ENCODE results near the gene TCERG1L. TPM values are rescaled to one million over a fixed set of nuclear protein-coding genes. Genes with fewer than 3 reads are reported as not detected.
A peak's percentile ranks its signal among the peaks of the same experiment; 100 is the strongest.
"Not testable (repeated sequence)": the region's sequence is repeated elsewhere in the genome, so short reads cannot be mapped to it uniquely, and the experiment has no call there.

Gene TCERG1L
- total RNA-seq, 4 donors from 2014 or later: not detected

DNA sequence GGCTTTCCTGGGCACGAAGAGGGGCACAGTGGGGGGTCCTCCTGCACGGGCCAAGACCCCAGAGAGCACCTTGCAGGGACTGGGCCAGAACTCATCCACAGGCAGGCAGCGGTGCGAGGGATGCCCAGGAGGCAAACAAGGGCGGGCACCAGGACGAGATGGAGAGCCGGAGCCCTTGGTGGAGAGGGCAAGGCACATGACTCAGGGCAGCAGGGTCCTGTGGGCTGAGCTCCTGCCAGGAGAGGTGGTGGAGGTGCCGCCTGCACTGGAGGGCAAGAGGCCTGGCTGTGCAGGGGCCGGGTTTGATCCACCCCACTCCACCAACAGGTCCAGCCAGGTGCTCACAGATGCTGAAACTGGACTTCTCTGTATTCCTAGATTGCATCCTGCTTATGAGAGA, 170.9 kb downstream of the TCERG1L start:
- H3K4me3 ChIP-seq: no peak overlapping the region
- no peaks in the 10 kb centered on the region for H3K4me1 ChIP-seq
- no peak overlapping the region for H3K27ac ChIP-seq
- TF ChIP-seq, protein P1, sequence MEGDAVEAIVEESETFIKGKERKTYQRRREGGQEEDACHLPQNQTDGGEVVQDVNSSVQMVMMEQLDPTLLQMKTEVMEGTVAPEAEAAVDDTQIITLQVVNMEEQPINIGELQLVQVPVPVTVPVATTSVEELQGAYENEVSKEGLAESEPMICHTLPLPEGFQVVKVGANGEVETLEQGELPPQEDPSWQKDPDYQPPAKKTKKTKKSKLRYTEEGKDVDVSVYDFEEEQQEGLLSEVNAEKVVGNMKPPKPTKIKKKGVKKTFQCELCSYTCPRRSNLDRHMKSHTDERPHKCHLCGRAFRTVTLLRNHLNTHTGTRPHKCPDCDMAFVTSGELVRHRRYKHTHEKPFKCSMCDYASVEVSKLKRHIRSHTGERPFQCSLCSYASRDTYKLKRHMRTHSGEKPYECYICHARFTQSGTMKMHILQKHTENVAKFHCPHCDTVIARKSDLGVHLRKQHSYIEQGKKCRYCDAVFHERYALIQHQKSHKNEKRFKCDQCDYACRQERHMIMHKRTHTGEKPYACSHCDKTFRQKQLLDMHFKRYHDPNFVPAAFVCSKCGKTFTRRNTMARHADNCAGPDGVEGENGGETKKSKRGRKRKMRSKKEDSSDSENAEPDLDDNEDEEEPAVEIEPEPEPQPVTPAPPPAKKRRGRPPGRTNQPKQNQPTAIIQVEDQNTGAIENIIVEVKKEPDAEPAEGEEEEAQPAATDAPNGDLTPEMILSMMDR (IDR thresholded peaks at IDR 0.05): no peak
- TF ChIP-seq POLR2A (IDR thresholded peaks at IDR 0.05): no peak
- no peaks in the 10 kb centered on the region for H3K27me3 ChIP-seq
- no peaks in the 10 kb centered on the region for H3K9me3 ChIP-seq
- DNase-seq: peak in 1 of 3 donors; percentile 40
- H3K36me3 ChIP-seq: no peaks in the 10 kb centered on the region

DNA sequence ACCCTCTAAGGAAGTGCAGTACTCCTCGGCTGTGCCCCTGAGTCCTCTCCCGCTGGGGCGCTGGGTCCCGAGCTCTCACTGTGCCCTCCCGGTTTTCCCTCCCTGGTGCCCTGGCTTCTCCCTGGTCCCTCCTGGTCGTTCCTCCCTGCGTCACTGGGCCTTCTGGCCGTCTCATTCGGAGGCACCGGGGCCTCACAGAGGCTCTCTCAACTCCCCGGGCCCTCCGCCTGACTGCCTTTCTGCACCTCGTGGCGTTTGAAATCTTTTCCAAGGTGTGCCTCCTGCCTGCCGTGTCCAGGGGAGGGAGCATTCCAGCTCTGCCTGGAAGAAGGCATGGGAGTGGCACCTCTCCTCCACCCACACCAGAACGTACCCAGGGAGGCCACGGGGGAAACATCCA, 174.3 kb downstream of the TCERG1L start:
- Histone ChIP-seq H3K27ac (no peak overlapping the region), H3K27me3 (no peaks in the 10 kb centered on the region), H3K4me1 (no peaks in the 10 kb centered on the region), H3K36me3 (no peaks in the 10 kb centered on the region), H3K9me3 (no peaks in the 10 kb centered on the region), H3K4me3 (no peak overlapping the region)
- TF ChIP-seq, protein P1 (IDR thresholded peaks at IDR 0.05): no peak
- TF ChIP-seq POLR2A (IDR thresholded peaks at IDR 0.05): no peak
- peak in 1 of 3 donors; percentile 27 for DNase-seq

- DNase-seq, H3K9me3 ChIP-seq, H3K27ac ChIP-seq, H3K4me1 ChIP-seq, H3K27me3 ChIP-seq, H3K4me3 ChIP-seq, H3K36me3 ChIP-seq: not testable (repeated sequence)
These were observed 175.2 kb downstream of the TCERG1L start for GRCh38 chr10:131136336-131136735.

GRCh38 chr10:131135716-131136115, 175.8 kb downstream of the TCERG1L start:
- Histone ChIP-seq H3K4me1 (peaks cover 0 to 5% (median 0%) of the 10 kb centered on the region in 4 donors), H3K36me3 (no peaks in the 10 kb centered on the region), H3K27me3 (no peaks in the 10 kb centered on the region), H3K9me3 (no peaks in the 10 kb centered on the region), H3K4me3 (no peak overlapping the region), H3K27ac (no peak overlapping the region)
- DNase-seq: no peak
- TF ChIP-seq, protein P1 (IDR thresholded peaks at IDR 0.05): no peak
- no peak for TF ChIP-seq POLR2A (IDR thresholded peaks at IDR 0.05)

- Histone ChIP-seq H3K9me3 (no peaks in the 10 kb centered on the region), H3K4me1 (peaks cover 0 to 5% (median 0%) of the 10 kb centered on the region in 4 donors), H3K27me3 (no peaks in the 10 kb centered on the region), H3K36me3 (no peaks in the 10 kb centered on the region), H3K4me3 (no peak overlapping the region), H3K27ac (no peak overlapping the region)
- TF ChIP-seq, protein P1 (IDR thresholded peaks at IDR 0.05): no peak
- no peak for TF ChIP-seq POLR2A (IDR thresholded peaks at IDR 0.05)
- no peak for DNase-seq
These were observed 176.9 kb downstream of the TCERG1L start for GRCh38 chr10:131134651-131135050.

GRCh38 chr10:131134001-131134576, 177.4 kb downstream of the TCERG1L start:
- H3K27ac ChIP-seq: no peak overlapping the region
- DNase-seq: no peak
- H3K9me3 ChIP-seq: no peaks in the 10 kb centered on the region
- no peak for TF ChIP-seq POLR2A (IDR thresholded peaks at IDR 0.05)
- TF ChIP-seq, protein P1 (IDR thresholded peaks at IDR 0.05): no peak
- H3K36me3 ChIP-seq: no peaks in the 10 kb centered on the region
- peaks cover 0 to 5% (median 0%) of the 10 kb centered on the region in 4 donors for H3K4me1 ChIP-seq
- H3K27me3 ChIP-seq: no peaks in the 10 kb centered on the region
- no peak overlapping the region for H3K4me3 ChIP-seq

All from Peyer's patch (tissue), 4 donors.